B cell (primary cell): ENCODE results near the gene TRAM2. TPM values are rescaled to one million over a fixed set of nuclear protein-coding genes. Genes with fewer than 3 reads are reported as not detected.

Experiments used
- ATAC-seq: fragments of 200-7000 bp; cut with Tn5 transposase; one replicate; pipeline ENCODE4 v1.10.0; 2021; ENCODE audit warnings: low read depth, mild to moderate bottlenecking, moderate number of reproducible peaks, moderate library complexity
- CTCF ChIA-PET: fragments of 350-600 bp; sonication (Branson Sonifier 250); formaldehyde crosslinking; loops from one replicate; lab custom pipeline; 2021; ENCODE audit warnings: antibody characterized with exemption, inconsistent platforms; lab: Charles Lee
- POLR2A ChIA-PET: fragments of 350-600 bp; sonication (Branson Sonifier 250); formaldehyde crosslinking; loops from one replicate; lab custom pipeline; 2021; ENCODE audit warnings: antibody characterized with exemption; lab: Charles Lee
- DNase-seq: peaks from one replicate; pipeline ENCODE4 v3.0.0; 2013
- H2AFZ ChIP-seq: 2 replicates; pipeline ENCODE4 v1.6.1; 2012; ENCODE audit warnings: mild to moderate bottlenecking, low read depth, low read length; ENCODE audit not compliant: insufficient read depth, poor library complexity, severe bottlenecking
- H3K27ac ChIP-seq, 2 donors: 1 replicate in 1 of 2; 2 replicates in 1 of 2; pipeline ENCODE4 v1.5.1; 2012 to 2013; ENCODE audit warnings: low read length in 2 of 2, mild to moderate bottlenecking in 2 of 2, moderate library complexity in 1 of 2
- H3K27me3 ChIP-seq, 4 experiments: fragments of 200-600 bp in 1 of 4; sonication (generic) in 1 of 4; replicated peaks in 1 of 4; 1 replicate in 2 of 4; 2 replicates in 2 of 4; pipeline versions ENCODE4 v1.6.1 to v1.7.0; 2013 to 2016; ENCODE audit warnings: low read length in 3 of 4, mild to moderate bottlenecking in 2 of 4, mixed read lengths in 1 of 4, moderate library complexity in 1 of 4; ENCODE audit not compliant: insufficient read depth in 4 of 4, control insufficient read depth in 3 of 4; ENCODE audit errors: control extremely low read depth in 1 of 4
- H3K36me3 ChIP-seq, 2 experiments: replicated peaks in 1 of 2; 1 replicate in 1 of 2; 2 replicates in 1 of 2; pipeline versions ENCODE4 v1.6.1 to v1.7.1; 2013; ENCODE audit warnings: low read length in 1 of 2; ENCODE audit not compliant: insufficient read depth in 2 of 2, control insufficient read depth in 1 of 2; ENCODE audit errors: control extremely low read depth in 1 of 2, extremely low read depth in 1 of 2
- H3K4me1 ChIP-seq, 2 donors: fragments of 200-600 bp in 1 of 2; sonication (generic) in 1 of 2; 1 replicate in 1 of 2; 2 replicates in 1 of 2; pipeline versions ENCODE4 v1.5.1 to v1.6.1; 2013 to 2017; ENCODE audit warnings: low read length in 2 of 2; ENCODE audit not compliant: control insufficient read depth in 2 of 2, insufficient read depth in 2 of 2
- H3K4me2 ChIP-seq: replicated peaks from 2 replicates; pipeline ENCODE3; 2012; ENCODE audit warnings: mild to moderate bottlenecking, low read depth, low read length; ENCODE audit not compliant: poor library complexity, severe bottlenecking
- H3K4me3 ChIP-seq, 5 experiments: fragments of 200-600 bp in 1 of 5; sonication (generic) in 1 of 5; 1 replicate in 3 of 5; 2 replicates in 2 of 5; pipeline versions ENCODE4 v1.5.1 to v1.7.0; 2011 to 2016; ENCODE audit warnings: low read length in 4 of 5, mild to moderate bottlenecking in 4 of 5, low read depth in 2 of 5, control low read depth in 1 of 5, moderate library complexity in 1 of 5; ENCODE audit not compliant: insufficient read depth in 1 of 5; ENCODE audit errors: control extremely low read depth in 1 of 5, extremely low read depth in 1 of 5
- H3K79me2 ChIP-seq: fragments of 200-600 bp; sonication (generic); one replicate; pipeline ENCODE4 v1.6.0; 2016; ENCODE audit warnings: low read length; ENCODE audit not compliant: control insufficient read depth, insufficient read depth
- H3K9ac ChIP-seq: fragments of 200-600 bp; sonication (generic); 2 replicates; pipeline ENCODE4 v1.6.1; 2017; ENCODE audit warnings: mild to moderate bottlenecking, low read length, moderate library complexity
- H3K9me3 ChIP-seq, 3 donors: one replicate each; pipeline versions ENCODE4 v1.6.1 to v1.7.1; 2013; ENCODE audit warnings: low read length in 2 of 3; ENCODE audit not compliant: control insufficient read depth in 2 of 3, insufficient read depth in 1 of 3; ENCODE audit errors: control extremely low read depth in 1 of 3
- H4K20me1 ChIP-seq: 2 replicates; pipeline ENCODE4 v1.6.0; 2012; ENCODE audit warnings: mild to moderate bottlenecking, low read length; ENCODE audit not compliant: insufficient read depth, control insufficient read depth, poor library complexity, severe bottlenecking
- H3K27ac Mint-ChIP-seq: one replicate; pipeline ENCODE4 v1.8.0; 2021; ENCODE audit warnings: mixed read lengths
- H3K27me3 Mint-ChIP-seq: one replicate; pipeline ENCODE4 v1.8.0; 2021; ENCODE audit warnings: mixed read lengths
- H3K4me1 Mint-ChIP-seq: one replicate; pipeline ENCODE4 v1.8.0; 2021; ENCODE audit warnings: mixed read lengths
- H3K4me3 Mint-ChIP-seq: one replicate; pipeline ENCODE4 v1.8.0; 2021; ENCODE audit warnings: mixed read lengths
- H3K9me3 Mint-ChIP-seq: one replicate; pipeline ENCODE4 v1.8.0; 2022; ENCODE audit warnings: mixed read lengths; ENCODE audit not compliant: insufficient read depth
- EZH2 ChIP-seq: IDR thresholded peaks from 2 replicates; pipeline ENCODE4 v1.6.1; 2012; ENCODE audit warnings: borderline replicate concordance, low read depth, mild to moderate bottlenecking, moderate library complexity, low read length; ENCODE audit not compliant: insufficient read depth, poor library complexity, severe bottlenecking
- WGBS: methylation state at CpG from one replicate; pipeline ENCODE4 v1.1.5; 2013; ENCODE audit warnings: missing lambda C conversion rate; ENCODE audit not compliant: insufficient coverage; 5-methylcytosine and 5-hydroxymethylcytosine counted together
- intact Hi-C: fragments of 100-400 bp; cut with micrococcal nuclease; formaldehyde crosslinking; loops from one replicate; pipeline ENCODE4 v1.10.0; 2022
- polyA plus RNA-seq: library from polyadenylated mRNA; depleted of rRNA; stranded (reverse); fragments of >200 nt; gene quantifications from 2 replicates; pipeline ENCODE4 v1.2.3, GENCODE V29; 2012
- total RNA-seq, 2 donors: library from RNA; stranded (reverse); fragments of 120-200 nt in 1 of 2; gene quantifications; 1 replicate in 1 of 2; 2 replicates in 1 of 2; pipeline versions ENCODE4 v1.2.3 to v1.2.4, GENCODE V29; 2013 to 2022
- TF ChIP-seq, protein P1 (sequence below): fragments of 200-600 bp; IDR thresholded peaks from one replicate; pipeline ENCODE4 v1.8.0; 2022; ENCODE audit warnings: antibody characterized with exemption, mild to moderate bottlenecking

Gene TRAM2
- total and polyA plus RNA-seq, 2 donors (not counting 1 experiment from before 2014, with no cell fraction given): 9.0 to 13.3 TPM

DNA sequence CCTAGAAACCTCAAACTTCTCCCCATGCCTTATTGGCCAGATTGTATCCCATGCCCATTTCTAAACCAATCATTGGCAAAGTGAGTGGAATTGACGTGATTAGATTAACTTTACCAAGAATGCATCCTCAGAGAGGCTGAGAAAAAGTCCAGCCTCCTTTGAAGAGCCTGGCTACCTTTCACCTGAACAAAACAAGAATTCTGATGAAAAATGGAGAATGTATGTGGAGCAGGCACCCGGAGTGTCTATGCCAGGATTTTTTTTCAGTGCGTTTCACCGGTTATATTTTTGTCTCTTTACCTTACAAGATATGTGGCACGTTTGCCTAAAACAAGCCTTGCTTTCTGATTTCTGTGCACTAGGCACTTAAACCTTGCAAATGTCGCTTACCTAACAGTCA is 6.1 kb upstream of the TRAM2 start:
- Mint-ChIP-seq H3K27ac (no peak overlapping the region), H3K4me3 (no peak overlapping the region), H3K4me1 (peaks cover 4% of the 10 kb centered on the region), H3K27me3 (no peaks in the 10 kb centered on the region), H3K9me3 (no peaks in the 10 kb centered on the region)
- ChIA-PET POLR2A (no interaction called here), CTCF (interaction anchor here (1.0 kb wide), 2 partner anchors 13 to 69 kb away, joined by 3 read pairs; no protein-coding TSS in a partner anchor)
- Histone ChIP-seq H3K4me3 (no peak overlapping the region), H3K27ac (no peak overlapping the region), H2AFZ (no peak overlapping the region), H3K27me3 (no peaks in the 10 kb centered on the region), H3K9me3 (no peaks in the 10 kb centered on the region), H3K9ac (no peak overlapping the region), H3K4me1 (peaks cover 3% of the 10 kb centered on the region in 2 donors), H3K79me2 (no peaks in the 10 kb centered on the region), H3K4me2 (no peak overlapping the region), H4K20me1 (no peaks in the 10 kb centered on the region), H3K36me3 (no peaks in the 10 kb centered on the region)
- 100% methylated on average over 4 of the region's 6 CpGs for WGBS
- intact Hi-C loops: no loop called here
- DNase-seq (no peak), ATAC-seq (no peak)
- TF ChIP-seq, protein P1, sequence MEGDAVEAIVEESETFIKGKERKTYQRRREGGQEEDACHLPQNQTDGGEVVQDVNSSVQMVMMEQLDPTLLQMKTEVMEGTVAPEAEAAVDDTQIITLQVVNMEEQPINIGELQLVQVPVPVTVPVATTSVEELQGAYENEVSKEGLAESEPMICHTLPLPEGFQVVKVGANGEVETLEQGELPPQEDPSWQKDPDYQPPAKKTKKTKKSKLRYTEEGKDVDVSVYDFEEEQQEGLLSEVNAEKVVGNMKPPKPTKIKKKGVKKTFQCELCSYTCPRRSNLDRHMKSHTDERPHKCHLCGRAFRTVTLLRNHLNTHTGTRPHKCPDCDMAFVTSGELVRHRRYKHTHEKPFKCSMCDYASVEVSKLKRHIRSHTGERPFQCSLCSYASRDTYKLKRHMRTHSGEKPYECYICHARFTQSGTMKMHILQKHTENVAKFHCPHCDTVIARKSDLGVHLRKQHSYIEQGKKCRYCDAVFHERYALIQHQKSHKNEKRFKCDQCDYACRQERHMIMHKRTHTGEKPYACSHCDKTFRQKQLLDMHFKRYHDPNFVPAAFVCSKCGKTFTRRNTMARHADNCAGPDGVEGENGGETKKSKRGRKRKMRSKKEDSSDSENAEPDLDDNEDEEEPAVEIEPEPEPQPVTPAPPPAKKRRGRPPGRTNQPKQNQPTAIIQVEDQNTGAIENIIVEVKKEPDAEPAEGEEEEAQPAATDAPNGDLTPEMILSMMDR: no peak
- no peak for TF ChIP-seq EZH2

DNA sequence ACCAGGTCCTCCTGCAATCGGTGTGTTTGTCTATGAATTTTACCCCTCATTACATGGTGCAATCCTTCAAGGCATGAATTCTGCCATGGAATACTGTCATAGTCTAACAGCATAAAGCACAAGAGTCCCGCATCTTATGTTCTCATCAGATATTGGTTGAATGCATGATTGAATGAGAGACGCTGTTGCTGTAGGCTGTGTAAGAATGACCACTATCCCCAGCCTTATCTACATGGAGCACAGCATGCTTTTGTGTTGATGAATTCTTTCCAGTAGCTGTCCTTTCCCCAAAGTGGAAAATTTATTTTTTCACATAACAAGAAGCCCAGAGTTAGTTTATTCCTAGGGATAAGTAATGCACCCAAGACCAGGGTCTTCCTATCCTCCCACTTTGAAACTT is 5.6 kb upstream of the TRAM2 start:
- ChIA-PET POLR2A (no interaction called here), CTCF (interaction anchor here (1.0 kb wide), 1 partner anchor 69 kb away, joined by 3 read pairs; no protein-coding TSS in a partner anchor)
- H3K4me3 ChIP-seq: no peak overlapping the region
- H3K36me3 ChIP-seq: no peaks in the 10 kb centered on the region
- WGBS: 100% methylated on average over 1 of the region's 3 CpGs
- H2AFZ ChIP-seq: no peak overlapping the region
- H3K27ac Mint-ChIP-seq: no peak overlapping the region
- DNase-seq (no peak), ATAC-seq (no peak)
- H3K79me2 ChIP-seq: no peaks in the 10 kb centered on the region
- H3K4me1 Mint-ChIP-seq: peaks cover 7% of the 10 kb centered on the region
- H3K9me3 ChIP-seq: no peaks in the 10 kb centered on the region
- H3K27me3 ChIP-seq: no peaks in the 10 kb centered on the region
- no peaks in the 10 kb centered on the region for H3K9me3 Mint-ChIP-seq
- no peak overlapping the region for H3K4me3 Mint-ChIP-seq
- H3K27me3 Mint-ChIP-seq: no peaks in the 10 kb centered on the region
- H3K27ac ChIP-seq: no peak overlapping the region
- no peak for TF ChIP-seq EZH2
- TF ChIP-seq, protein P1: no peak
- H4K20me1 ChIP-seq: no peaks in the 10 kb centered on the region
- H3K4me1 ChIP-seq: peaks cover 8% of the 10 kb centered on the region in 2 donors
- intact Hi-C loops: no loop called here
- no peak overlapping the region for H3K4me2 ChIP-seq
- no peak overlapping the region for H3K9ac ChIP-seq
